ENCODE measurements around the gene ATP11C. TPM values are rescaled to one million over a fixed set of nuclear protein-coding genes. Genes with fewer than 3 reads are reported as not detected.
"Not testable (repeated sequence)": the region's sequence is repeated elsewhere in the genome, so short reads cannot be mapped to it uniquely, and the experiment has no call there.

The ATP11C gene
- polyA plus RNA-seq, 2 donors: 1.7 to 3.4 TPM

- WGBS, 2 donors: 86% methylated on average over 7 of the region's 7 CpGs
- H3K27ac ChIP-seq (ENCODE audit: low read depth in 2 of 2, low read length in 1 of 2): no peak within 1 kb of the TSS
- H3K36me3 ChIP-seq (ENCODE audit: control insufficient read depth in 2 of 2, insufficient read depth in 2 of 2, low read length in 1 of 2): no peaks in the 10 kb centered on the region
- H3K27me3 ChIP-seq (ENCODE audit: control insufficient read depth in 1 of 2, insufficient read depth in 2 of 2, low read length in 2 of 2): no peaks in the 10 kb centered on the region
- H3K4me3 ChIP-seq (ENCODE audit: low read depth in 1 of 2, low read length in 2 of 2): no peak within 1 kb of the TSS
- H3K4me1 ChIP-seq (ENCODE audit: control insufficient read depth in 2 of 2, insufficient read depth in 2 of 2, low read length in 1 of 2): no peaks in the 10 kb centered on the region
- no peaks in the 10 kb centered on the region for H3K9me3 ChIP-seq (ENCODE audit: control insufficient read depth in 2 of 2, insufficient read depth in 1 of 2, low read depth in 1 of 2, low read length in 1 of 2)
Observed at GRCh38 chrX:139965421-139965820, 32.6 kb upstream of the ATP11C start, which contains the start of gene CXorf66. CXorf66 (minus strand) TSS chrX:139965521; CDS start chrX:139965496, 25 bp downstream.

- H3K36me3 ChIP-seq (ENCODE audit: control insufficient read depth in 2 of 2, insufficient read depth in 2 of 2, low read length in 1 of 2); H3K4me1 ChIP-seq (ENCODE audit: control insufficient read depth in 2 of 2, insufficient read depth in 2 of 2, low read length in 1 of 2); H3K4me3 ChIP-seq (ENCODE audit: low read depth in 1 of 2, low read length in 2 of 2); H3K27ac ChIP-seq (ENCODE audit: low read depth in 2 of 2, low read length in 1 of 2); H3K9me3 ChIP-seq (ENCODE audit: control insufficient read depth in 2 of 2, insufficient read depth in 1 of 2, low read depth in 1 of 2, low read length in 1 of 2); H3K27me3 ChIP-seq (ENCODE audit: control insufficient read depth in 1 of 2, insufficient read depth in 2 of 2, low read length in 2 of 2): not testable (repeated sequence)
- 21 to 49% methylated on average over 2 of the region's 2 CpGs for WGBS, 2 donors
Observed at GRCh38 chrX:139961091-139961490, 28.2 kb upstream of the ATP11C start.

GRCh38 chrX:139949703-139950102, 16.9 kb upstream of the ATP11C start:
- 53% methylated on average over 3 of the region's 3 CpGs for WGBS, 2 donors
- Histone ChIP-seq H3K36me3 (ENCODE audit: control insufficient read depth in 2 of 2, insufficient read depth in 2 of 2, low read length in 1 of 2) (no peaks in the 10 kb centered on the region), H3K27ac (ENCODE audit: low read depth in 2 of 2, low read length in 1 of 2) (no peak overlapping the region), H3K9me3 (ENCODE audit: control insufficient read depth in 2 of 2, insufficient read depth in 1 of 2, low read depth in 1 of 2, low read length in 1 of 2) (no peaks in the 10 kb centered on the region), H3K4me3 (ENCODE audit: low read depth in 1 of 2, low read length in 2 of 2) (no peak overlapping the region), H3K27me3 (ENCODE audit: control insufficient read depth in 1 of 2, insufficient read depth in 2 of 2, low read length in 2 of 2) (no peaks in the 10 kb centered on the region), H3K4me1 (ENCODE audit: control insufficient read depth in 2 of 2, insufficient read depth in 2 of 2, low read length in 1 of 2) (no peaks in the 10 kb centered on the region)

GRCh38 chrX:139945075-139945474, 12.2 kb upstream of the ATP11C start:
- no peaks in the 10 kb centered on the region for H3K36me3 ChIP-seq (ENCODE audit: control insufficient read depth in 2 of 2, insufficient read depth in 2 of 2, low read length in 1 of 2)
- H3K4me1 ChIP-seq (ENCODE audit: control insufficient read depth in 2 of 2, insufficient read depth in 2 of 2, low read length in 1 of 2): no peaks in the 10 kb centered on the region
- H3K4me3 ChIP-seq (ENCODE audit: low read depth in 1 of 2, low read length in 2 of 2): no peak overlapping the region
- 55 to 73% methylated on average over 3 of the region's 3 CpGs for WGBS, 2 donors
- no peaks in the 10 kb centered on the region for H3K9me3 ChIP-seq (ENCODE audit: control insufficient read depth in 2 of 2, insufficient read depth in 1 of 2, low read depth in 1 of 2, low read length in 1 of 2)
- H3K27ac ChIP-seq (ENCODE audit: low read depth in 2 of 2, low read length in 1 of 2): no peak overlapping the region
- H3K27me3 ChIP-seq (ENCODE audit: control insufficient read depth in 1 of 2, insufficient read depth in 2 of 2, low read length in 2 of 2): no peaks in the 10 kb centered on the region

- no peaks in the 10 kb centered on the region for H3K36me3 ChIP-seq (ENCODE audit: control insufficient read depth in 2 of 2, insufficient read depth in 2 of 2, low read length in 1 of 2)
- no peak overlapping the region for H3K4me3 ChIP-seq (ENCODE audit: low read depth in 1 of 2, low read length in 2 of 2)
- H3K27me3 ChIP-seq (ENCODE audit: control insufficient read depth in 1 of 2, insufficient read depth in 2 of 2, low read length in 2 of 2): no peaks in the 10 kb centered on the region
- H3K9me3 ChIP-seq (ENCODE audit: control insufficient read depth in 2 of 2, insufficient read depth in 1 of 2, low read depth in 1 of 2, low read length in 1 of 2): no peaks in the 10 kb centered on the region
- H3K27ac ChIP-seq (ENCODE audit: low read depth in 2 of 2, low read length in 1 of 2): no peak overlapping the region
- no peaks in the 10 kb centered on the region for H3K4me1 ChIP-seq (ENCODE audit: control insufficient read depth in 2 of 2, insufficient read depth in 2 of 2, low read length in 1 of 2)
Observed at GRCh38 chrX:139936259-139936658, 3.4 kb upstream of the ATP11C start.

- H3K4me3 ChIP-seq (ENCODE audit: low read depth in 1 of 2, low read length in 2 of 2): peak overlapping the region in 1 of 2 donors; percentile 52
- H3K4me1 ChIP-seq (ENCODE audit: control insufficient read depth in 2 of 2, insufficient read depth in 2 of 2, low read length in 1 of 2): no peaks in the 10 kb centered on the region
- 52 to 68% methylated on average over 15 of the region's 15 CpGs for WGBS, 2 donors
- no peaks in the 10 kb centered on the region for H3K36me3 ChIP-seq (ENCODE audit: control insufficient read depth in 2 of 2, insufficient read depth in 2 of 2, low read length in 1 of 2)
- no peaks in the 10 kb centered on the region for H3K9me3 ChIP-seq (ENCODE audit: control insufficient read depth in 2 of 2, insufficient read depth in 1 of 2, low read depth in 1 of 2, low read length in 1 of 2)
- peak overlapping the region; percentile 70 to 98 for H3K27ac ChIP-seq (ENCODE audit: low read depth in 2 of 2, low read length in 1 of 2)
- no peaks in the 10 kb centered on the region for H3K27me3 ChIP-seq (ENCODE audit: control insufficient read depth in 1 of 2, insufficient read depth in 2 of 2, low read length in 2 of 2)
Observed at GRCh38 chrX:139933904-139934303, 1.1 kb upstream of the ATP11C start.

- H3K36me3 ChIP-seq (ENCODE audit: control insufficient read depth in 2 of 2, insufficient read depth in 2 of 2, low read length in 1 of 2): no peaks in the 10 kb centered on the region
- H3K4me3 ChIP-seq (ENCODE audit: low read depth in 1 of 2, low read length in 2 of 2): peak overlapping the region; percentile 52 to 85
- peak overlapping the region; percentile 92 to 98 for H3K27ac ChIP-seq (ENCODE audit: low read depth in 2 of 2, low read length in 1 of 2)
- H3K27me3 ChIP-seq (ENCODE audit: control insufficient read depth in 1 of 2, insufficient read depth in 2 of 2, low read length in 2 of 2): no peaks in the 10 kb centered on the region
- WGBS, 2 donors: 1 to 24% methylated on average over 55 to 105 of the region's 109 CpGs
- no peaks in the 10 kb centered on the region for H3K9me3 ChIP-seq (ENCODE audit: control insufficient read depth in 2 of 2, insufficient read depth in 1 of 2, low read depth in 1 of 2, low read length in 1 of 2)
- H3K4me1 ChIP-seq (ENCODE audit: control insufficient read depth in 2 of 2, insufficient read depth in 2 of 2, low read length in 1 of 2): no peaks in the 10 kb centered on the region
Observed at GRCh38 chrX:139932073-139932900, 566 bp downstream of the ATP11C start.

- Histone ChIP-seq H3K4me1 (ENCODE audit: control insufficient read depth in 2 of 2, insufficient read depth in 2 of 2, low read length in 1 of 2) (no peaks in the 10 kb centered on the region), H3K27ac (ENCODE audit: low read depth in 2 of 2, low read length in 1 of 2) (peak overlapping the region; percentile 57 to 98), H3K36me3 (ENCODE audit: control insufficient read depth in 2 of 2, insufficient read depth in 2 of 2, low read length in 1 of 2) (no peaks in the 10 kb centered on the region), H3K27me3 (ENCODE audit: control insufficient read depth in 1 of 2, insufficient read depth in 2 of 2, low read length in 2 of 2) (no peaks in the 10 kb centered on the region), H3K9me3 (ENCODE audit: control insufficient read depth in 2 of 2, insufficient read depth in 1 of 2, low read depth in 1 of 2, low read length in 1 of 2) (no peaks in the 10 kb centered on the region), H3K4me3 (ENCODE audit: low read depth in 1 of 2, low read length in 2 of 2) (peak overlapping the region; percentile 52 to 85)
- 1 to 21% methylated on average over 32 to 33 of the region's 33 CpGs for WGBS, 2 donors
Observed at GRCh38 chrX:139931646-139932072, 1.2 kb downstream of the ATP11C start.

GRCh38 chrX:139930916-139931645, 1.8 kb downstream of the ATP11C start:
- Histone ChIP-seq H3K4me3 (ENCODE audit: low read depth in 1 of 2, low read length in 2 of 2) (peak overlapping the region; percentile 52 to 85), H3K27me3 (ENCODE audit: control insufficient read depth in 1 of 2, insufficient read depth in 2 of 2, low read length in 2 of 2) (no peaks in the 10 kb centered on the region), H3K36me3 (ENCODE audit: control insufficient read depth in 2 of 2, insufficient read depth in 2 of 2, low read length in 1 of 2) (no peaks in the 10 kb centered on the region), H3K9me3 (ENCODE audit: control insufficient read depth in 2 of 2, insufficient read depth in 1 of 2, low read depth in 1 of 2, low read length in 1 of 2) (no peaks in the 10 kb centered on the region), H3K27ac (ENCODE audit: low read depth in 2 of 2, low read length in 1 of 2) (no peak overlapping the region), H3K4me1 (ENCODE audit: control insufficient read depth in 2 of 2, insufficient read depth in 2 of 2, low read length in 1 of 2) (no peaks in the 10 kb centered on the region)
- 2 to 30% methylated on average over 27 of the region's 27 CpGs for WGBS, 2 donors

Data from esophagus (tissue), 2 donors.